ENCODE measurements around the gene MAP3K10.

MAP3K10 gene

GRCh38 chr19:40251991-40252390, 60.8 kb downstream of the MAP3K10 start:
- no peak for DNase-seq

- no peak for DNase-seq
Observed at GRCh38 chr19:40252395-40252794, 61.2 kb downstream of the MAP3K10 start.

- DNase-seq = no peak
Observed at GRCh38 chr19:40253611-40254092, 62.4 kb downstream of the MAP3K10 start.

- no peak for DNase-seq
Observed at GRCh38 chr19:40254714-40255418, 63.6 kb downstream of the MAP3K10 start.

- no peak for DNase-seq
Observed at GRCh38 chr19:40255619-40256166, 64.5 kb downstream of the MAP3K10 start.

GRCh38 chr19:40256512-40256911, 65.3 kb downstream of the MAP3K10 start:
- no peak for DNase-seq

GRCh38 chr19:40257096-40257517, 65.9 kb downstream of the MAP3K10 start:
- DNase-seq = no peak

- no peak for DNase-seq
Observed at GRCh38 chr19:40261631-40262030, 70.4 kb downstream of the MAP3K10 start.

GRCh38 chr19:40262422-40262821, 71.2 kb downstream of the MAP3K10 start:
- no peak for DNase-seq

- DNase-seq = no peak
Observed at GRCh38 chr19:40263440-40264313, 72.5 kb downstream of the MAP3K10 start.

GRCh38 chr19:40264314-40265054, 73.3 kb downstream of the MAP3K10 start:
- DNase-seq = no peak

Data from bone marrow (tissue), 2 donors.